Naive thymus-derived CD4-positive, alpha-beta T cell (primary cell): ENCODE measurements around the gene C7orf25. TPM values are rescaled to one million over a fixed set of nuclear protein-coding genes. Genes with fewer than 3 reads are reported as not detected.

Source experiments
- ATAC-seq: fragments of 150-1000 bp; cut with Tn5 transposase; 2 replicates; pipeline ENCODE4 v1.10.0; 2021; ENCODE audit warnings: mild to moderate bottlenecking, moderate library complexity
- CTCF ChIA-PET: fragments of 350-600 bp; sonication (Branson Sonifier 250); formaldehyde crosslinking; loops from one replicate; lab custom pipeline; 2021; ENCODE audit warnings: antibody characterized with exemption; lab: Charles Lee
- POLR2A ChIA-PET: fragments of 350-600 bp; sonication (Branson Sonifier 250); formaldehyde crosslinking; loops from one replicate; lab custom pipeline; 2021; ENCODE audit warnings: antibody characterized with exemption, inconsistent platforms; lab: Charles Lee
- DNase-seq, 9 donors: peaks; one replicate each; pipeline versions ENCODE4 v3.0.0 to v3.0.0-alpha.2; 2020 to 2022; ENCODE audit warnings: mixed read lengths in 1 of 9
- H3K27ac ChIP-seq: one replicate; pipeline ENCODE4 v1.7.0; 2013; ENCODE audit warnings: mild to moderate bottlenecking, low read depth, low read length, moderate library complexity
- H3K27me3 ChIP-seq, 2 donors: one replicate each; pipeline ENCODE4 v1.7.0; 2013; ENCODE audit warnings: low read length in 2 of 2, mild to moderate bottlenecking in 2 of 2, moderate library complexity in 2 of 2; ENCODE audit not compliant: control insufficient read depth in 2 of 2, insufficient read depth in 2 of 2
- H3K36me3 ChIP-seq, 3 experiments: 1 replicate in 2 of 3; 2 replicates in 1 of 3; pipeline ENCODE4 v1.7.0; 2013; ENCODE audit warnings: low read length in 3 of 3, mild to moderate bottlenecking in 3 of 3, moderate library complexity in 1 of 3; ENCODE audit not compliant: insufficient read depth in 3 of 3, control insufficient read depth in 2 of 3
- H3K4me1 ChIP-seq, 2 donors: one replicate each; pipeline ENCODE4 v1.7.0; 2013; ENCODE audit warnings: low read length in 2 of 2, mild to moderate bottlenecking in 2 of 2, moderate library complexity in 1 of 2; ENCODE audit not compliant: control insufficient read depth in 2 of 2, insufficient read depth in 2 of 2
- H3K4me3 ChIP-seq: 2 replicates; pipeline ENCODE4 v1.7.0; 2013; ENCODE audit warnings: mild to moderate bottlenecking, low read length
- H3K9me3 ChIP-seq, 3 experiments: 1 replicate in 2 of 3; 2 replicates in 1 of 3; pipeline ENCODE4 v1.7.0; 2013; ENCODE audit warnings: low read length in 3 of 3; ENCODE audit not compliant: control insufficient read depth in 2 of 3
- H3K27ac Mint-ChIP-seq, 9 donors: one replicate each; pipeline ENCODE4 v1.8.0; 2020 to 2022; ENCODE audit warnings: mixed read lengths in 9 of 9, mild to moderate bottlenecking in 8 of 9, moderate library complexity in 5 of 9, inconsistent platforms in 2 of 9
- H3K27me3 Mint-ChIP-seq, 5 donors: one replicate each; pipeline ENCODE4 v1.8.0; 2021 to 2022; ENCODE audit warnings: mixed read lengths in 5 of 5, mild to moderate bottlenecking in 1 of 5
- H3K36me3 Mint-ChIP-seq, 5 donors: one replicate each; pipeline ENCODE4 v1.8.0; 2020 to 2022; ENCODE audit warnings: mixed read lengths in 5 of 5, mild to moderate bottlenecking in 3 of 5, inconsistent platforms in 1 of 5
- H3K4me1 Mint-ChIP-seq, 7 donors: one replicate each; pipeline ENCODE4 v1.8.0; 2020 to 2022; ENCODE audit warnings: mixed read lengths in 7 of 7, mild to moderate bottlenecking in 3 of 7, inconsistent platforms in 1 of 7
- H3K4me3 Mint-ChIP-seq, 10 donors: one replicate each; pipeline ENCODE4 v1.8.0; 2020 to 2022; ENCODE audit warnings: mild to moderate bottlenecking in 10 of 10, mixed read lengths in 10 of 10, moderate library complexity in 6 of 10, inconsistent platforms in 2 of 10
- H3K9me3 Mint-ChIP-seq, 11 donors: one replicate each; pipeline ENCODE4 v1.8.0; 2020 to 2022; ENCODE audit warnings: mixed read lengths in 11 of 11, mild to moderate bottlenecking in 4 of 11, inconsistent platforms in 1 of 11, moderate library complexity in 1 of 11
- intact Hi-C, 2 donors: fragments of 100-400 bp; cut with micrococcal nuclease; formaldehyde crosslinking; loops; one replicate each; pipeline ENCODE4 v1.15.1; 2023
- polyA plus RNA-seq, 2 donors: library from polyadenylated mRNA; unstranded; fragments of 300-500 nt; fragmentation: Illumina TruSeq; gene quantifications; one replicate each; pipeline ENCODE4 v1.2.3, GENCODE V29; 2021
- total RNA-seq, 6 experiments: library from RNA in 5 of 6; stranded (reverse) in 5 of 6; gene quantifications; 1 replicate in 5 of 6; 2 replicates in 1 of 6; pipeline ENCODE4 v1.2.3 and lab custom pipeline; 2021 to 2026

C7orf25 gene
- total and polyA plus RNA-seq, 7 experiments from 2014 or later = 2.3 to 10.9 (median 5.3) TPM

DNA sequence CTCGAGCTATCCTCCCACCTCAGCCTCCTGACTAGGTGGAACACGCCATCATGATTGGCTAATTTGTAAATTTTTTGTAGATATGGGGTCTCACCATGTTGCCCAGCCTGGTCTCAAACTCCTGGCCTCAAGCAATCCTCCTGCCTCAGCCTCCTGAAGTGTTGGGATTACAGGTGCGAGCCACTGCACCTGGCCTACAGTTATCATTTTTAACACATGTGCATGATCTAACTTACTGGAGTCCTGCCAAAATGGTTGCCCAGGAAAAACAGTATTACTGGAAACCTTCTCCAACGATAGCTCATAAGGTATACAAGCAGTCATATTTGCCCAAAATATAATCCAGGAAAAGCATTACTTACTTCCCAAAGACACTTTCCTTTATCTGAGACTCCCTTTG, 40.5 kb upstream of the C7orf25 start:
- ChIA-PET POLR2A (no interaction called here), CTCF (no interaction called here)

GRCh38 chr7:42950417-42950816, 38.5 kb upstream of the C7orf25 start:
- ATAC-seq = no peak
- Histone ChIP-seq H3K36me3 (no peaks in the 10 kb centered on the region), H3K9me3 (no peaks in the 10 kb centered on the region), H3K27ac (no peak overlapping the region), H3K4me1 (no peaks in the 10 kb centered on the region), H3K4me3 (no peak overlapping the region), H3K27me3 (no peaks in the 10 kb centered on the region)
- Mint-ChIP-seq H3K4me1 (peaks cover 0 to 13% (median 6%) of the 10 kb centered on the region in 7 donors), H3K9me3 (peaks cover 0 to 13% (median 3%) of the 10 kb centered on the region in 11 donors), H3K4me3 (no peak overlapping the region), H3K27me3 (no peaks in the 10 kb centered on the region), H3K27ac (no peak overlapping the region), H3K36me3 (peaks cover 0 to 5% (median 3%) of the 10 kb centered on the region in 5 donors)
- CTCF ChIA-PET = no interaction called here
- POLR2A ChIA-PET = no interaction called here
- intact Hi-C loops = no loop called here
- no peak for DNase-seq

More for the DNA sequence above, 40.5 kb upstream of the C7orf25 start:
- H3K36me3 Mint-ChIP-seq = peaks cover 0 to 6% (median 3%) of the 10 kb centered on the region in 5 donors
- no peaks in the 10 kb centered on the region for H3K27me3 ChIP-seq
- H3K4me3 ChIP-seq = no peak overlapping the region
- H3K36me3 ChIP-seq = no peaks in the 10 kb centered on the region
- peaks cover 0 to 2% (median 0%) of the 10 kb centered on the region in 7 donors for H3K4me1 Mint-ChIP-seq
- peaks cover 0 to 2% (median 0%) of the 10 kb centered on the region in 5 donors for H3K27me3 Mint-ChIP-seq
- no peak for DNase-seq
- H3K9me3 Mint-ChIP-seq = peaks cover 0 to 25% (median 12%) of the 10 kb centered on the region in 11 donors
- ATAC-seq = no peak
- H3K27ac ChIP-seq = no peak overlapping the region
- H3K27ac Mint-ChIP-seq = no peak overlapping the region
- no peak overlapping the region for H3K4me3 Mint-ChIP-seq
- intact Hi-C loops = no loop called here
- peaks cover 0 to 5% (median 0%) of the 10 kb centered on the region in 3 experiments for H3K9me3 ChIP-seq
- H3K4me1 ChIP-seq = no peaks in the 10 kb centered on the region

DNA sequence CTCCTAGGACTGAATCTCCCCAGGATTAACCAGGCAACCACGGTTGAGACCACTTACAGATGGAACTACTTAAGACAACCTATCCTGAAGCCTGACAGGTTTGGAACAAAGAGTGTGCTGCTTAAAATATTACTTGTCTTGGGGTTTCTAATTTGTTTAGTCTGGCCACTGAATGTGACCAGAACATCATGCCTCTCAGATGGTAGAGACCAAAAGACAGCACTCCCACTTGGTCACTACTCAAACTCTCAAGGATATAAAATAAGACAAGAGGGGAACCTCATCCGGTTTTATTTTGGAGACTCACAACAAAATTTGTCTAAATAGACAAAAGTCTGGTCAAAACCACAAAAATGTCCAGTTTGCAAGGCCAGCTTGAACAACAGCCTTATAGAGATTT, 35.7 kb upstream of the C7orf25 start:
- Mint-ChIP-seq H3K4me1 (peaks cover 0 to 17% (median 8%) of the 10 kb centered on the region in 7 donors), H3K4me3 (no peak overlapping the region), H3K36me3 (peaks cover 0 to 7% (median 0%) of the 10 kb centered on the region in 5 donors), H3K27me3 (peaks cover 0 to 5% (median 0%) of the 10 kb centered on the region in 5 donors), H3K27ac (no peak overlapping the region), H3K9me3 (peaks cover 0 to 9% (median 0%) of the 10 kb centered on the region in 11 donors)
- no peak overlapping the region for H3K4me3 ChIP-seq
- H3K4me1 ChIP-seq = no peaks in the 10 kb centered on the region
- intact Hi-C loops = loop anchor here in 1 of 2 donors (10.0 kb wide), 1 partner anchor 487 kb away; no protein-coding TSS in a partner anchor
- DNase-seq (no peak), ATAC-seq (no peak)
- ChIA-PET POLR2A (interaction anchor here (0.6 kb wide), 1 partner anchor 965 kb away, joined by 3 read pairs; no protein-coding TSS in a partner anchor), CTCF (no interaction called here)
- H3K27ac ChIP-seq = no peak overlapping the region
- H3K9me3 ChIP-seq = no peaks in the 10 kb centered on the region
- H3K27me3 ChIP-seq = no peaks in the 10 kb centered on the region
- no peaks in the 10 kb centered on the region for H3K36me3 ChIP-seq

GRCh38 chr7:42946627-42946950, 34.7 kb upstream of the C7orf25 start:
- H3K27me3 ChIP-seq = no peaks in the 10 kb centered on the region
- Mint-ChIP-seq H3K36me3 (peaks cover 0 to 7% (median 0%) of the 10 kb centered on the region in 5 donors), H3K4me1 (peaks cover 0 to 17% (median 8%) of the 10 kb centered on the region in 7 donors), H3K9me3 (peaks cover 0 to 9% (median 0%) of the 10 kb centered on the region in 11 donors), H3K27ac (peak overlapping the region in 1 of 9 donors; percentile 91), H3K4me3 (peak overlapping the region in 1 of 10 donors; percentile 76), H3K27me3 (peaks cover 0 to 5% (median 0%) of the 10 kb centered on the region in 5 donors)
- CTCF ChIA-PET = interaction anchor here (0.9 kb wide), 1 partner anchor 893 kb away, joined by 3 read pairs; no protein-coding TSS in a partner anchor
- no peaks in the 10 kb centered on the region for H3K36me3 ChIP-seq
- ATAC-seq = peak; percentile 22
- POLR2A ChIA-PET = interaction anchor here (1.0 kb wide), 1 partner anchor 11 kb away, joined by 3 read pairs; no protein-coding TSS in a partner anchor
- H3K27ac ChIP-seq = no peak overlapping the region
- H3K9me3 ChIP-seq = no peaks in the 10 kb centered on the region
- no peak for DNase-seq
- no peak overlapping the region for H3K4me3 ChIP-seq
- intact Hi-C loops = loop anchor here in 1 of 2 donors (10.0 kb wide), 1 partner anchor 488 kb away; no protein-coding TSS in a partner anchor
- H3K4me1 ChIP-seq = no peaks in the 10 kb centered on the region

DNA sequence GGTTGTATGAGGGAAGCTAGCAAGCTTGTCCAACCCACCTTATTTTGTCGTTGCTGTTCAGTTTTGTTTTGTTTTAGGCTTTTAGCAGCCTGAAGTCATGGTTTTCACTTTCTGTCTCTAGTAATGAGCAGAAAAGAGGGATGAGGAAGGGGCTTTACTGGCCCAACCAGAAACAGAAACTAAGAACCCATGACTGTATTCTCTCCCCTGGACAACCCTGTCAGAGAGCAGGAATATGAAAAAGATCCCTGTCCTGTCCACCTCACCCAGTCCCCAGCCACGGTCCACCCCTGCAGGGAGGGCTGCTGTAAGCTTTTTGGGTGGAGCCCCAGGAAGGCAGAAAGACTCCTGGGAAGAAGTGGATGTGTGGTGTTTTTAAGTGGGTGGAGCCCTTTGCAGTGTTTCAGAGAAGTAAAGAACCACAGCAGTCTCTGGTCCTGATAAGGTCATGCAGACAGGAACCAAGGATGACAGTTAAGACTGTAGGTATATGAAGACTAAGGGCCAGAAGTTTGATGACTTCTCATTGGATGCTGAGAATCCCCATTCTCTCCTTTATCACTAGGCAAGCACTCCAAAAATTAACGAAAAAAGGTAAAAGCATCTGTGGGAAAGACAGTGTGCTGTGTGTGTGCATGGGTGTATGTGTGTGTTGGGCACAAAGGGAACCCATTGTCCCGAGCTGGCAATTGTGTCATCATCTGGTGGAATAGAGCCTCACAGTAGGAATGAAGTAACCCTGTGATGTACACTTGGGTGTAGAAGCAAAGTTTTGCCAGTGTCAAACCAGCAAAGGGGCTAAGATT, 34.2 kb upstream of the C7orf25 start:
- H3K4me3 ChIP-seq = no peak overlapping the region
- H3K36me3 ChIP-seq = no peaks in the 10 kb centered on the region
- Mint-ChIP-seq H3K27ac (peak overlapping the region in 5 of 9 donors; percentile 19 to 91 (median 36)), H3K9me3 (peaks cover 0 to 6% (median 0%) of the 10 kb centered on the region in 11 donors), H3K36me3 (peaks cover 0 to 7% (median 0%) of the 10 kb centered on the region in 5 donors), H3K4me1 (peaks cover 0 to 18% (median 8%) of the 10 kb centered on the region in 7 donors), H3K4me3 (peak overlapping the region in 3 of 10 donors; percentile 34 to 76 (median 55)), H3K27me3 (peaks cover 0 to 5% (median 0%) of the 10 kb centered on the region in 5 donors)
- ATAC-seq (peak; percentile 34), DNase-seq (peak in 1 of 9 donors; percentile 40)
- CTCF ChIA-PET = interaction anchor here (0.8 to 1.2 kb wide), 3 partner anchors 775 to 893 kb away, joined by 3 read pairs; no protein-coding TSS in a partner anchor
- H3K27me3 ChIP-seq = no peaks in the 10 kb centered on the region
- POLR2A ChIA-PET = interaction anchor here (1.0 kb wide), 1 partner anchor 12 kb away, joined by 3 read pairs; no protein-coding TSS in a partner anchor
- H3K9me3 ChIP-seq = no peaks in the 10 kb centered on the region
- intact Hi-C loops = loop anchor here (1.0 to 10.0 kb wide), 3 partner anchors 14 to 489 kb away; partner anchors contain the start of genes MRPL32 (in 1 of the 2) and PSMA2 (in 1 of the 2)
- H3K4me1 ChIP-seq = peaks cover 0 to 2% of the 10 kb centered on the region in 2 donors
- H3K27ac ChIP-seq = no peak overlapping the region
